GM19239 (cell line): ENCODE measurements around the gene AXDND1.
"Not testable (repeated sequence)": the region's sequence is repeated elsewhere in the genome, so short reads cannot be mapped to it uniquely, and the experiment has no call there.

Source experiments
- DNase-seq: peaks from one replicate; pipeline ENCODE4 v3.0.0; 2011; ENCODE audit warnings: low spot score; ENCODE audit not compliant: insufficient read length
- FAIRE-seq: peaks from 2 replicates; lab custom pipeline; 2011; peaks lifted over from hg19 to GRCh38; lab: Jason Lieb, UNC

The AXDND1 gene

GRCh38 chr1:179353546-179353945, 12.2 kb upstream of the AXDND1 start:
- no peak for FAIRE-seq
- no peak for DNase-seq

- not testable (repeated sequence) for DNase-seq, FAIRE-seq
Observed at GRCh38 chr1:179361631-179362030, 4.1 kb upstream of the AXDND1 start.

GRCh38 chr1:179366093-179366800, 476 bp downstream of the AXDND1 start:
- peak; percentile 51 for FAIRE-seq
- no peak for DNase-seq

- FAIRE-seq, result peak; percentile 40
- DNase-seq, result peak; percentile 30
Observed at GRCh38 chr1:179369751-179370341, 4.1 kb downstream of the AXDND1 start.

GRCh38 chr1:179372160-179372559, 6.4 kb downstream of the AXDND1 start:
- no peak for DNase-seq
- FAIRE-seq, result no peak

- DNase-seq (no peak), FAIRE-seq (no peak)
Observed at GRCh38 chr1:179376223-179376622, 10.5 kb downstream of the AXDND1 start.

GRCh38 chr1:179380299-179380698, 14.5 kb downstream of the AXDND1 start:
- no peak for FAIRE-seq
- no peak for DNase-seq

GRCh38 chr1:179384027-179384426, 18.3 kb downstream of the AXDND1 start:
- FAIRE-seq (no peak), DNase-seq (no peak)

- FAIRE-seq (no peak), DNase-seq (no peak)
Observed at GRCh38 chr1:179385510-179385909, 19.7 kb downstream of the AXDND1 start.

GRCh38 chr1:179393721-179394120, 27.9 kb downstream of the AXDND1 start:
- no peak for FAIRE-seq
- DNase-seq, result no peak

- DNase-seq, FAIRE-seq: not testable (repeated sequence)
Observed at GRCh38 chr1:179399399-179399798, 33.6 kb downstream of the AXDND1 start.

- FAIRE-seq, result not testable (repeated sequence)
Observed at GRCh38 chr1:179417760-179418159, 52.0 kb downstream of the AXDND1 start.

GRCh38 chr1:179418706-179419105, 52.9 kb downstream of the AXDND1 start:
- FAIRE-seq, DNase-seq: not testable (repeated sequence)

More at GRCh38 chr1:179417760-179418159, 52.0 kb downstream of the AXDND1 start:
- not testable (repeated sequence) for DNase-seq

GRCh38 chr1:179424610-179425009, 58.8 kb downstream of the AXDND1 start:
- FAIRE-seq (no peak), DNase-seq (no peak)

- DNase-seq (no peak), FAIRE-seq (no peak)
Observed at GRCh38 chr1:179425186-179425585, 59.4 kb downstream of the AXDND1 start.

GRCh38 chr1:179437171-179437570, 71.4 kb downstream of the AXDND1 start:
- no peak for DNase-seq
- FAIRE-seq, result no peak

GRCh38 chr1:179439646-179440045, 73.9 kb downstream of the AXDND1 start:
- not testable (repeated sequence) for FAIRE-seq, DNase-seq

- not testable (repeated sequence) for FAIRE-seq, DNase-seq
Observed at GRCh38 chr1:179440301-179440700, 74.5 kb downstream of the AXDND1 start.

- no peak for DNase-seq
- no peak for FAIRE-seq
Observed at GRCh38 chr1:179440971-179441370, 75.2 kb downstream of the AXDND1 start.

- no peak for FAIRE-seq
- DNase-seq, result no peak
Observed at GRCh38 chr1:179441501-179441900, 75.7 kb downstream of the AXDND1 start.

GRCh38 chr1:179442846-179443245, 77.1 kb downstream of the AXDND1 start:
- FAIRE-seq, DNase-seq: not testable (repeated sequence)

- DNase-seq (no peak), FAIRE-seq (no peak)
Observed at GRCh38 chr1:179445593-179445992, 79.8 kb downstream of the AXDND1 start.
